ENCODE data around the gene LEFTY1. TPM values are rescaled to one million over a fixed set of nuclear protein-coding genes. Genes with fewer than 3 reads are reported as not detected.

The LEFTY1 gene
- total RNA-seq, 4 donors from 2014 or later = 0.35 to 1.4 TPM; not detected in 2

- H3K27ac ChIP-seq = no peak overlapping the region
- H3K4me3 ChIP-seq = no peak overlapping the region
- H3K27me3 ChIP-seq = no peaks in the 10 kb centered on the region
- no peak for ATAC-seq
- 66 to 70% methylated on average over 6 of the region's 6 CpGs for WGBS, 2 donors (ENCODE audit: low coverage in 1 of 2)
- TF ChIP-seq, protein P1, sequence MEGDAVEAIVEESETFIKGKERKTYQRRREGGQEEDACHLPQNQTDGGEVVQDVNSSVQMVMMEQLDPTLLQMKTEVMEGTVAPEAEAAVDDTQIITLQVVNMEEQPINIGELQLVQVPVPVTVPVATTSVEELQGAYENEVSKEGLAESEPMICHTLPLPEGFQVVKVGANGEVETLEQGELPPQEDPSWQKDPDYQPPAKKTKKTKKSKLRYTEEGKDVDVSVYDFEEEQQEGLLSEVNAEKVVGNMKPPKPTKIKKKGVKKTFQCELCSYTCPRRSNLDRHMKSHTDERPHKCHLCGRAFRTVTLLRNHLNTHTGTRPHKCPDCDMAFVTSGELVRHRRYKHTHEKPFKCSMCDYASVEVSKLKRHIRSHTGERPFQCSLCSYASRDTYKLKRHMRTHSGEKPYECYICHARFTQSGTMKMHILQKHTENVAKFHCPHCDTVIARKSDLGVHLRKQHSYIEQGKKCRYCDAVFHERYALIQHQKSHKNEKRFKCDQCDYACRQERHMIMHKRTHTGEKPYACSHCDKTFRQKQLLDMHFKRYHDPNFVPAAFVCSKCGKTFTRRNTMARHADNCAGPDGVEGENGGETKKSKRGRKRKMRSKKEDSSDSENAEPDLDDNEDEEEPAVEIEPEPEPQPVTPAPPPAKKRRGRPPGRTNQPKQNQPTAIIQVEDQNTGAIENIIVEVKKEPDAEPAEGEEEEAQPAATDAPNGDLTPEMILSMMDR (IDR thresholded peaks at IDR 0.05) = no peak
- TF ChIP-seq POLR2A (IDR thresholded peaks at IDR 0.05) (no peak), POLR2AphosphoS5 (IDR thresholded peaks at IDR 0.05) (no peak), EP300 (IDR thresholded peaks at IDR 0.05) (no peak)
- peaks cover 0 to 69% of the 10 kb centered on the region in 2 donors for H3K36me3 ChIP-seq
- no peaks in the 10 kb centered on the region for H3K9me3 ChIP-seq
- H3K4me1 ChIP-seq = peaks cover 0 to 19% (median 4%) of the 10 kb centered on the region in 3 donors
These were observed 26.0 kb upstream of the LEFTY1 start for GRCh38 chr1:225914947-225915346.

- Histone ChIP-seq H3K36me3 (peaks cover 0 to 63% of the 10 kb centered on the region in 2 donors), H3K27me3 (no peaks in the 10 kb centered on the region), H3K4me1 (peaks cover 0 to 14% (median 2%) of the 10 kb centered on the region in 3 donors), H3K9me3 (no peaks in the 10 kb centered on the region), H3K27ac (no peak overlapping the region), H3K4me3 (no peak overlapping the region)
- no peak for ATAC-seq
- TF ChIP-seq, protein P1 (IDR thresholded peaks at IDR 0.05) = no peak
- no peak for TF ChIP-seq EP300 (IDR thresholded peaks at IDR 0.05)
- TF ChIP-seq POLR2AphosphoS5 (IDR thresholded peaks at IDR 0.05) = no peak
- TF ChIP-seq POLR2A (IDR thresholded peaks at IDR 0.05) = no peak
- 60 to 83% methylated on average over 1 to 4 of the region's 6 CpGs for WGBS, 2 donors (ENCODE audit: low coverage in 1 of 2)
These were observed 25.4 kb upstream of the LEFTY1 start for GRCh38 chr1:225914391-225914790.

DNA sequence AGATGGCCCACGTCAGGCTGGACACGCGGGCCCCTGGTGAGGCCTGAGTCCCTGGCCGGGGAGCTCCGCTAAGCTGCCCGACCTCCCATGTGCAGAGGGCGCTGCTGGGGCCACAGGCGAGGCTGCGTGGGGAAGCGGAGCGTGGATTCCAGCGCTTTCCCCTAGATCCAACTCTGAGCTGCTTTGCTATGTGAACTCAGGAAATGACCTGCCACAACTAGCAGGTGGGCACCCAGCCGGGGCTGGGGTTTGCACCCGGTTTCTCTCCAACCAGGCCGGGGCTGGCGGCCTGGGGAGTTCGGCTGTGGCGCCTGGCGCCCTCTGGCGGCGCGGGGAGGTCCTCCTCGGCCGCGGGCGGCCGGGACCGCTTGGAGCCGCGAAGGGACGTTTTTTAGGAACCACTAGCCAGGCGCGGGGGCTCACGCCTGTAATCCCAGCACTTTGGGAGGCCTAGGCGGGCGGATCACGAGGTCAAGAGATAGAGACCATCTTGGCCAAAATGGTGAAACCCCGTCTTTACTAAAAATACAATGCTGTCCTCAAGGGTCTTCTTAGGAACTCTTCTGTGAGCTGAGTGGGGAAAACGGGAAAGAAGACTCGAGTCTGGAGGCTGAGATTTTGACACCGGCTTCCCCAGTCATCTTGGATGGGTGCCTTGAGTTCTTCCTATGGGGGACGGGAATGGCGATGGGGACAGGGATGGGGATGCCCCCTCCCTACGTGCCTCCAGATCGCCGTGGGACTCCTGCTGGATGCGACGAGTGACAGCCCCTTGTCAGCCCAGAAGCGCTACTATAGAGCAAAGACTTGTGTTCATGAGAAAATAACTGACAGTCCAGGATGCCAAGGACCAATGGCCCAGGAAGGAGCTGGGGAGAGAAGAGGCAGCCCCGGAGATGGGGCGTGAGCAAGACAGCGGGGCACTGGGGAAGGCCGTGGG, 22.5 kb upstream of the LEFTY1 start:
- ATAC-seq = peak; percentile 87
- Histone ChIP-seq H3K27me3 (no peaks in the 10 kb centered on the region), H3K4me3 (no peak overlapping the region), H3K36me3 (peaks cover 0 to 35% of the 10 kb centered on the region in 2 donors), H3K9me3 (no peaks in the 10 kb centered on the region), H3K4me1 (peaks cover 0 to 12% (median 0%) of the 10 kb centered on the region in 3 donors), H3K27ac (no peak overlapping the region)
- 53 to 100% methylated on average over 3 to 9 of the region's 53 CpGs for WGBS, 2 donors (ENCODE audit: low coverage in 1 of 2)
- TF ChIP-seq, protein P1 (IDR thresholded peaks at IDR 0.05) = peak in 3 of 4 experiments; percentile 91 to 98 (median 91)
- no peak for TF ChIP-seq POLR2AphosphoS5 (IDR thresholded peaks at IDR 0.05)

- H3K27ac ChIP-seq = no peak overlapping the region
- H3K36me3 ChIP-seq = peaks cover 0 to 15% of the 10 kb centered on the region in 2 donors
- H3K4me3 ChIP-seq = no peak overlapping the region
- no peak for ATAC-seq
- no peak for TF ChIP-seq EP300 (IDR thresholded peaks at IDR 0.05)
- TF ChIP-seq POLR2AphosphoS5 (IDR thresholded peaks at IDR 0.05) = no peak
- TF ChIP-seq, protein P1 (IDR thresholded peaks at IDR 0.05) = no peak
- TF ChIP-seq POLR2A (IDR thresholded peaks at IDR 0.05) = no peak
- no peaks in the 10 kb centered on the region for H3K9me3 ChIP-seq
- H3K4me1 ChIP-seq = peaks cover 0 to 12% (median 0%) of the 10 kb centered on the region in 3 donors
- H3K27me3 ChIP-seq = no peaks in the 10 kb centered on the region
- WGBS, 2 donors (ENCODE audit: low coverage in 1 of 2) = 82 to 100% methylated on average over 1 of the region's 1 CpG
These were observed 20.5 kb upstream of the LEFTY1 start for GRCh38 chr1:225909477-225909876.

Measured in gastroesophageal sphincter (tissue), 4 donors.